Retinal pigment epithelial cell (primary cell): ENCODE results near the gene CLIP1.
"Not testable (repeated sequence)": the region's sequence is repeated elsewhere in the genome, so short reads cannot be mapped to it uniquely, and the experiment has no call there.

Experiments
- DNase-seq: peaks from one replicate; pipeline ENCODE4 v3.0.0-alpha.2; 2010; ENCODE audit warnings: low read depth
- H3K4me3 ChIP-seq: 2 replicates; pipeline ENCODE4 v1.5.1; 2011; ENCODE audit warnings: mild to moderate bottlenecking, low read length, control low read depth, moderate library complexity
- TF ChIP-seq, protein P1 (sequence below): conservative IDR thresholded peaks from 2 replicates; pipeline ENCODE4 v1.5.1; 2011; ENCODE audit warnings: low read depth, low read length, control low read depth, inconsistent platforms

Gene CLIP1

DNA sequence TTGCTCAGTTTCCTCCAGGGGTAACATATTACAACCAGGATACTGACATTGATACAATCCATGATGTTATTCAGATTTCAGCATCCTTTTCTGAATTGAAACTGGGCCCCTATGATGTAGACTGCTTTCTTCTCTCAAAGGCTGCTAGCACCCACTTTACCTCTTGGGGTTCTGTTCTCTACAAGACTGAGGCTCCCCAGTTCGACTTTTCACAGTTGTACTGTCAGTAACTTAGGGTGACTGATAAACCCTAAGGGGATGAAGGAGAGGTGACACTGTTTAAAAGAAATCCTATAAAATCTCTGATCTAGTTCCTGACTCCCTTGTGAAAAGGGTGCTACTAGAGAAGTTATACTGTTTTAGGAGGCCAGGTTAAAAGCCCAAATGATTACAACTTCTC lies 157.0 kb downstream of the CLIP1 start:
- TF ChIP-seq, protein P1, sequence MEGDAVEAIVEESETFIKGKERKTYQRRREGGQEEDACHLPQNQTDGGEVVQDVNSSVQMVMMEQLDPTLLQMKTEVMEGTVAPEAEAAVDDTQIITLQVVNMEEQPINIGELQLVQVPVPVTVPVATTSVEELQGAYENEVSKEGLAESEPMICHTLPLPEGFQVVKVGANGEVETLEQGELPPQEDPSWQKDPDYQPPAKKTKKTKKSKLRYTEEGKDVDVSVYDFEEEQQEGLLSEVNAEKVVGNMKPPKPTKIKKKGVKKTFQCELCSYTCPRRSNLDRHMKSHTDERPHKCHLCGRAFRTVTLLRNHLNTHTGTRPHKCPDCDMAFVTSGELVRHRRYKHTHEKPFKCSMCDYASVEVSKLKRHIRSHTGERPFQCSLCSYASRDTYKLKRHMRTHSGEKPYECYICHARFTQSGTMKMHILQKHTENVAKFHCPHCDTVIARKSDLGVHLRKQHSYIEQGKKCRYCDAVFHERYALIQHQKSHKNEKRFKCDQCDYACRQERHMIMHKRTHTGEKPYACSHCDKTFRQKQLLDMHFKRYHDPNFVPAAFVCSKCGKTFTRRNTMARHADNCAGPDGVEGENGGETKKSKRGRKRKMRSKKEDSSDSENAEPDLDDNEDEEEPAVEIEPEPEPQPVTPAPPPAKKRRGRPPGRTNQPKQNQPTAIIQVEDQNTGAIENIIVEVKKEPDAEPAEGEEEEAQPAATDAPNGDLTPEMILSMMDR, result no peak
- no peak for DNase-seq
- H3K4me3 ChIP-seq, result peak overlapping the region; percentile 93

DNA sequence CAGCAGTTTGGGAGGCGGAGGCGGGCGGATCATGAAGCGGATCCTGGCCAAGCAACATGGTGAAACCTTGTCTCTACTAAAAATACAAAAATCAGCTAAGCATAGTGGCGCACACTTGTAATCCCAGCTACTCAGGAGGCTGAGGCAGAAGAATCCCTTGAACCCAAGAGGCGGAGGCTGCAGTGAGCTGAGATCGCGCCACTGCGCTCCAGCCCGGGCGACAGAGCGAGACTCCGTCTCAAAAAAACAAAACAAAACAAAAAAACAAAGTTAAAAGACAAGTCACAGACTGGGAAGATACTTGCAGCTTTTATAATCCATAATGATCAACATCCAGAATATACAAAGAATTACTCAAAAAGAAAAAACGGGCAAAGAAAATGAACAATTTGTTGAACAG lies 161.7 kb downstream of the CLIP1 start:
- DNase-seq, H3K4me3 ChIP-seq: not testable (repeated sequence)

DNA sequence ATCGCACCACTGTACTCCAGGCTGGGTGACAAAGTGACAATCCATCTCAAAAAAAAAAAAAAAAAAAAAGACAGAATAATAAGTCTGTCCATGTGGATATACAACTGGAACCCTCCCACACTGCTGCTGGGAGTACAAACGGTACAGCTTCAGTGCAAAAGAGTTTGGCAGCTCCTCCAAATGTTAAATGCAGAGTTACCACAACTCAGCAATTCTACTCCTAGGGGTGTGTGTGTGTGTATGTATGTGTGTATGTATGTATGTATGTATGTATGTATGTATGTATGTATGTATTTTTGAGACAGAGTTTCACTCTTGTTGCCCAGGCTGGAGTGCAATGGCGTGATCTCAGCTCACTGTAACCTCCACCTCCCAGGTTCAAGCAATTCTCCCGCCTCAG lies 163.5 kb downstream of the CLIP1 start:
- H3K4me3 ChIP-seq, DNase-seq: not testable (repeated sequence)

DNA sequence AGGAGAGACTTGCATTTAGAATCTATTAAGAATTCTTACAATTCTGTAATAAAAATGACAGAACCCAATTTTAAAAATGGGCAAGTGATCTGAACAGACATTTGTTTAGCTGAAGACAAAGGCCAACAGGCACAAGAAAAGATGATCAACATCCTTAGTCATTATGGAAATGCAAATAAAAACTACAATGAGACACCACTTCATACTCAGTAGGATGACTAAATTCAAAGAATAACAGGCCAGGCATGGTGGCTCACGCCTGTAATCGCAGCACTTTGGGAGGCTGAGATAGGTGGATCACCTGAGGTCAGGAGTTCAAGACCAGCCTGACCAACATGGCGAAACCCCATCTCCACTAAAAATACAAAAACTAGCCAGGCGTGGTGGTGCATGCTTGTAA lies 164.0 kb downstream of the CLIP1 start:
- not testable (repeated sequence) for DNase-seq, H3K4me3 ChIP-seq

DNA sequence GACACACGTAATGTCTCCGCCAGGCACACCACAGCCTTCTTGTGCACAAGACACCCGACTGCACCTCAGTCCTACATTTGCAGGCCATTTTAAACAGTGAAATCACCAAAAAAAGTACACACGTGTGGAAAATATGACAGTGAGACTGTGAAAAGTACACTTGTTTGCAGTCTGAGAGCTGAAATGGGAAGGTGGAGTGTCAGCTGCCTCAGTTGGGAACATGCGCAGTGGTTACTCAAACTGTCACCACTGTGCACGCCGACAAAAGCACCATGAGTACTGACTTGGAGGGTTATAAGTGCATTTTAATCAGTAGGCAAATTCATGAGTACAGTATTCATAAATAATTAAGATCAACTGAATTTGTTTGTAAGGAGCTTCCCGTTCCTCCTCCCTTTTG lies 171.9 kb downstream of the CLIP1 start:
- TF ChIP-seq, protein P1, result no peak
- no peak overlapping the region for H3K4me3 ChIP-seq
- no peak for DNase-seq

DNA sequence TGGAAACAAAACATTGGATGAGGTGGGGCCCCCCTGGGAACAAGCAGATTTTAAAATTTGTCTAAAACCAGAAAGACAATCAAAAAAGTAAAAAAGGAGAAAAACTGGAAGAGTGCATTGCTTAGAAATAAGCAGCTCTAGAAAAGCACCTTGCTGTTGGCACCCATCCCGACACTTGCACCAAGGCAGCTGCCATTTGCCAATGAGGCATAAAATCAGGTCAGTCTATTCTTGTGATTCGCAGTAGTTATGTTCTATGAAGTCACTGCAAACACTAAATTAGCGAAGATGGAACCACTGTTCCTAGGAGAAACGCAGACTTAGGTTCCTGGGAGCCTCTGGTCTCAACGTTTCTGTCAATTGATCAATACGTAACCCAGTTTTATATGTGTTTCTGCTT lies 172.4 kb downstream of the CLIP1 start:
- DNase-seq, result no peak
- no peak overlapping the region for H3K4me3 ChIP-seq
- TF ChIP-seq, protein P1, result no peak

DNA sequence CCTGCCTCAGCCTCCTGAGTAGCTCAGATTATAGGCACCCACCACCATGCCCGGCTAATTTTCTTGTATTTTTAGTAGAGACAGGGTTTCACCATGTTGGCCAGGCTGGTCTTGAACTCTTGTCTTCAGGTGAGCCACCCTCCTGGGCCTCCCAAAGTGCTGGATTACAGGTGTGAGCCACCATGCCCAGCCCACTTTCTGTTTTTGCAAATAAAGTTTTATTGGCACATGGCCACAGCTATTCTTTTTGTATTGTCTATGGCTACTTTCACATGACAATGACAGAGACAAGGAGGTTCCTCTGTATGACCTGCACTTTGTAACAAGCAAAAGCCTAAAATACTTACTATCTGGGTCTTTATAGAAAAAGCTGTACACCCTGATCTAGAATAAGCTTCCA lies 176.9 kb downstream of the CLIP1 start:
- H3K4me3 ChIP-seq, result no peak overlapping the region

DNA sequence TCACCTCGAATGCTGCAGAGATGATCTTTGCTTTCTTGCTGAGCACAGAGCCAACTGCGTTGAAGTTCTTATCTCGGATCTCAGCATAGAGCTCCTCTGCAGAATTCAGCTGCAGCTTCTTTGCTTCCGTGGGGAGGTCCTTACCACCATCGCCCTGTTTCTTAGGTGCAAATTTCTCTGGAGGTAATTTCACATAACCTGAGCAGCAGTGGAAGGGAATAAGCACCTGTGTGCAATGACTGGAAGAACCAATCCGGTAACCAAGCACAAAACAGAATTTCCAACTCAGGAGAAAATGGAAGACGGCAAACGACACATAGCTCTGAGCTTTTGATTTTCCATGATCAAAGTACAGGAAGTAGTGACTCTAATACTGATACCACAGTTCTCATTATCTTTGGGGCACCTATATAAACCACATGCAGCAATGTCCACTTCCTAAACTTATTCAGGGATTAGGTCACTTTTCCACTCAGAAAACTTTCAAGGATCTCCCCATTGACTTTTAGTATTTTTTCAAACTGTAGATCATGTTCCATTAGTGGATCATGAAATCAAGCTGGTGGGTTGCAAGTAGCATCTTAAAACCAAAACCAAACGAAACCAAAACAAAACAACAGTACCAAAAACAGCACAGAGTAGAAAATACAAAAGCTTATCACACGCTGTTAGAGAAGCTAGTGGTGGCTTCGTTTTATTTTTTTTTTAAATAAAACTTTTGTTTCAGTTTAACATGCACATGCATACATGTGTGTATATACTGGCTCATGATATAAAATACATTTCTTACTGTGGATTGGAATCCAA lies 177.7 kb downstream of the CLIP1 start:
- DNase-seq, result no peak
- no peak overlapping the region for H3K4me3 ChIP-seq
- TF ChIP-seq, protein P1, result no peak

More for the DNA sequence above, 176.9 kb downstream of the CLIP1 start:
- TF ChIP-seq, protein P1, result no peak
- DNase-seq, result no peak

DNA sequence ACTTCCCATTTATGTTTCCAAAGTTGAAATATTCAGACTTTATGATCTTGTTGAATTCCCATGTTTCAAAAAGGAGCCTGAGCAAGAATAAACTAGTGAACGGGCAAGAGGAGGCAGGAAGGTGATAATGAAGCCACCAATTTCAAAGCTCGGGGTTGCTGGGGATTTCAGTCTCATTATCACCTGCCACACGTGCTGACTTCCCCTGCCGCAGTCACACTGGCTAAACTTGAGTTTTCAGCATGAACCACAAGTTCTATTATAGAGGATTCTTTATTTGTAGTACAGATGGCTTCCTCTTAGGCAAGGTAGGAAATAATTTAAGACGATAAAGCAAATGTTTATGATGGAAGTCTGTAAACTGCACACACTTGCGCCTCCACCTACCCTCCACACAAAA lies 178.5 kb downstream of the CLIP1 start:
- no peak for DNase-seq

More for the DNA sequence above, 178.5 kb downstream of the CLIP1 start:
- no peak overlapping the region for H3K4me3 ChIP-seq
- TF ChIP-seq, protein P1, result no peak
